Measurements from ENCODE around the gene TNFRSF25. TPM values are rescaled to one million over a fixed set of nuclear protein-coding genes. Genes with fewer than 3 reads are reported as not detected.

TNFRSF25 gene
- total RNA-seq, 1 experiment from 2014 or later, result 19.4 TPM

GRCh38 chr1:6423321-6423999 is 42.5 kb downstream of the TNFRSF25 start:
- no peak overlapping the region for H3K14ac ChIP-seq (ENCODE audit: insufficient read depth, low read length)
- Mint-ChIP-seq H3K4me3 (peak overlapping the region in 1 of 2 experiments; percentile 78; a peak in 3 of 5 replicates), H3K36me3 (ENCODE audit: insufficient read depth in 1 of 3, low read depth in 3 of 3) (no peaks in the 10 kb centered on the region), H3K27me3 (ENCODE audit: low read depth) (peaks cover 92% of the 10 kb centered on the region), H3K27ac (no peak overlapping the region), H3K9me3 (peaks cover 0 to 3% of the 10 kb centered on the region in 2 experiments; a peak in 2 of 5 replicates), H3K4me1 (peaks cover 5 to 19% of the 10 kb centered on the region in 2 experiments)
- H2BK15ac ChIP-seq (ENCODE audit: low read depth, low read length), result no peak overlapping the region
- H3T11ph ChIP-seq (ENCODE audit: low read length), result no peak overlapping the region
- H3K23ac ChIP-seq (ENCODE audit: insufficient read length, low read depth, low read length), result no peak overlapping the region
- no peak overlapping the region for H2AFZ ChIP-seq (ENCODE audit: low read length)
- H3K79me1 ChIP-seq (ENCODE audit: insufficient read depth, low read depth, low read length, poor library complexity, severe bottlenecking), result no peaks in the 10 kb centered on the region
- H3K9me3 ChIP-seq (ENCODE audit: control insufficient read depth, low read depth, low read length), result no peaks in the 10 kb centered on the region
- H3K27me3 ChIP-seq (ENCODE audit: insufficient read depth, low read length), result peaks cover 60% of the 10 kb centered on the region
- H4K8ac ChIP-seq (replicated peaks; ENCODE audit: insufficient read length, low read depth, low read length), result no peak overlapping the region
- H3K4me1 ChIP-seq (ENCODE audit: insufficient read depth, low read length), result no peaks in the 10 kb centered on the region
- H3K56ac ChIP-seq (ENCODE audit: insufficient read length, low read depth, low read length), result no peak overlapping the region
- H3K4me2 ChIP-seq (ENCODE audit: insufficient read depth, insufficient read length, low read length), result peak overlapping the region; percentile 30
- H2BK120ac ChIP-seq (ENCODE audit: low read depth, low read length, poor library complexity, severe bottlenecking), result no peak overlapping the region
- whole genome bisulfite sequencing (ENCODE audit: extremely low coverage, insufficient read length, low lambda C conversion rate), result no CpG with 5 or more reads among the region's 24 CpGs
- H4K20me1 ChIP-seq (ENCODE audit: control insufficient read depth, insufficient read depth, insufficient read length), result no peaks in the 10 kb centered on the region
- no peak overlapping the region for H3K4ac ChIP-seq (ENCODE audit: low read depth, low read length)
- peaks cover 10% of the 10 kb centered on the region for H3K23me2 ChIP-seq (ENCODE audit: insufficient read length, low read depth, low read length, poor library complexity, severe bottlenecking)
- no peak overlapping the region for H2BK12ac ChIP-seq (ENCODE audit: insufficient read length, low read depth, low read length)
- H2BK20ac ChIP-seq (ENCODE audit: low read depth, low read length, poor library complexity, severe bottlenecking), result no peak overlapping the region
- DNase-seq, result peak; percentile 92
- TF ChIP-seq CTCF (conservative IDR thresholded peaks at IDR 0.05), result peak; percentile 92
- H3K18ac ChIP-seq (ENCODE audit: insufficient read length, low read depth, low read length), result no peak overlapping the region
- H3K79me2 ChIP-seq (ENCODE audit: insufficient read depth, low read length), result no peaks in the 10 kb centered on the region
- no peak overlapping the region for H3K9ac ChIP-seq (ENCODE audit: extremely low read depth, insufficient read length, low read length)
- H2AK5ac ChIP-seq (ENCODE audit: insufficient read length, low read length), result no peak overlapping the region
- no peak overlapping the region for H3K27ac ChIP-seq (ENCODE audit: insufficient read length, low read depth, low read length)
- H4K5ac ChIP-seq (ENCODE audit: insufficient read length, low read depth, low read length), result no peak overlapping the region
- no peak overlapping the region for H2BK5ac ChIP-seq (ENCODE audit: insufficient read length, low read length)
- H4K91ac ChIP-seq (ENCODE audit: insufficient read length, low read depth, low read length), result no peak overlapping the region

Measured in H9 (cell line).